ENCODE measurements around the gene GNAO1. TPM values are rescaled to one million over a fixed set of nuclear protein-coding genes. Genes with fewer than 3 reads are reported as not detected.
A peak's percentile ranks its signal among the peaks of the same experiment; 100 is the strongest.

The GNAO1 gene
- total RNA-seq, 1 donor from 2014 or later: not detected

- DNase-seq (ENCODE audit: low read depth) (peak; percentile 61), FAIRE-seq (no peak)
- no peaks in the 10 kb centered on the region for H3K27me3 ChIP-seq (ENCODE audit: control insufficient read depth, insufficient read depth, low read length)
- no peak overlapping the region for H3K4me3 ChIP-seq (ENCODE audit: low read depth, low read length)
- H3K36me3 ChIP-seq (ENCODE audit: control insufficient read depth, insufficient read depth, low read length): no peaks in the 10 kb centered on the region
- peak; percentile 92 for TF ChIP-seq CTCF (IDR thresholded peaks at IDR 0.05; ENCODE audit: insufficient read depth, low read length, severe bottlenecking)
Measured at GRCh38 chr16:56317998-56318826, 126.9 kb downstream of the GNAO1 start.

- Histone ChIP-seq H3K4me3 (ENCODE audit: low read depth, low read length) (no peak overlapping the region), H3K36me3 (ENCODE audit: control insufficient read depth, insufficient read depth, low read length) (no peaks in the 10 kb centered on the region), H3K27me3 (ENCODE audit: control insufficient read depth, insufficient read depth, low read length) (no peaks in the 10 kb centered on the region)
- no peak for DNase-seq (ENCODE audit: low read depth)
- FAIRE-seq: no peak
- TF ChIP-seq CTCF (IDR thresholded peaks at IDR 0.05; ENCODE audit: insufficient read depth, low read length, severe bottlenecking): no peak
Measured at GRCh38 chr16:56318827-56319140, 127.5 kb downstream of the GNAO1 start.

- no peaks in the 10 kb centered on the region for H3K27me3 ChIP-seq (ENCODE audit: control insufficient read depth, insufficient read depth, low read length)
- no peak for FAIRE-seq
- no peak for TF ChIP-seq CTCF (IDR thresholded peaks at IDR 0.05; ENCODE audit: insufficient read depth, low read length, severe bottlenecking)
Measured at GRCh38 chr16:56319376-56319775, 128.1 kb downstream of the GNAO1 start.

GRCh38 chr16:56320056-56320455, 128.8 kb downstream of the GNAO1 start:
- TF ChIP-seq CTCF (IDR thresholded peaks at IDR 0.05; ENCODE audit: insufficient read depth, low read length, severe bottlenecking): no peak
- FAIRE-seq (no peak), DNase-seq (ENCODE audit: low read depth) (no peak)
- Histone ChIP-seq H3K36me3 (ENCODE audit: control insufficient read depth, insufficient read depth, low read length) (no peaks in the 10 kb centered on the region), H3K4me3 (ENCODE audit: low read depth, low read length) (no peak overlapping the region), H3K27me3 (ENCODE audit: control insufficient read depth, insufficient read depth, low read length) (no peaks in the 10 kb centered on the region)

More at GRCh38 chr16:56319376-56319775, 128.1 kb downstream of the GNAO1 start:
- no peak for DNase-seq (ENCODE audit: low read depth)
- Histone ChIP-seq H3K4me3 (ENCODE audit: low read depth, low read length) (no peak overlapping the region), H3K36me3 (ENCODE audit: control insufficient read depth, insufficient read depth, low read length) (no peaks in the 10 kb centered on the region)

- H3K36me3 ChIP-seq (ENCODE audit: control insufficient read depth, insufficient read depth, low read length): no peaks in the 10 kb centered on the region
- H3K4me3 ChIP-seq (ENCODE audit: low read depth, low read length): no peak overlapping the region
- DNase-seq (ENCODE audit: low read depth): no peak
- FAIRE-seq: no peak
- TF ChIP-seq CTCF (IDR thresholded peaks at IDR 0.05; ENCODE audit: insufficient read depth, low read length, severe bottlenecking): no peak
- H3K27me3 ChIP-seq (ENCODE audit: control insufficient read depth, insufficient read depth, low read length): no peaks in the 10 kb centered on the region
Measured at GRCh38 chr16:56320811-56321558, 129.7 kb downstream of the GNAO1 start.

Measured in bronchial epithelial cell (primary cell).